OCI-LY7 (cell line): ENCODE data around the gene PRLR.

Source experiments
- EZH2phosphoT487 ChIP-seq: fragments of 200-600 bp; sonication (generic); IDR thresholded peaks from 2 replicates; pipeline ENCODE4 v1.6.1; 2018; ENCODE audit warnings: low read depth, borderline replicate concordance, mild to moderate bottlenecking, mixed run types, antibody characterized with exemption, low read length, moderate library complexity, mixed read lengths
- TF ChIP-seq, protein P1 (sequence below): fragments of 200-600 bp; sonication (generic); conservative IDR thresholded peaks from 2 replicates; pipeline ENCODE4 v1.5.1; 2014; ENCODE audit warnings: mild to moderate bottlenecking, antibody characterized with exemption, low read length, moderate library complexity, mixed read lengths

- TF ChIP-seq, protein P1, sequence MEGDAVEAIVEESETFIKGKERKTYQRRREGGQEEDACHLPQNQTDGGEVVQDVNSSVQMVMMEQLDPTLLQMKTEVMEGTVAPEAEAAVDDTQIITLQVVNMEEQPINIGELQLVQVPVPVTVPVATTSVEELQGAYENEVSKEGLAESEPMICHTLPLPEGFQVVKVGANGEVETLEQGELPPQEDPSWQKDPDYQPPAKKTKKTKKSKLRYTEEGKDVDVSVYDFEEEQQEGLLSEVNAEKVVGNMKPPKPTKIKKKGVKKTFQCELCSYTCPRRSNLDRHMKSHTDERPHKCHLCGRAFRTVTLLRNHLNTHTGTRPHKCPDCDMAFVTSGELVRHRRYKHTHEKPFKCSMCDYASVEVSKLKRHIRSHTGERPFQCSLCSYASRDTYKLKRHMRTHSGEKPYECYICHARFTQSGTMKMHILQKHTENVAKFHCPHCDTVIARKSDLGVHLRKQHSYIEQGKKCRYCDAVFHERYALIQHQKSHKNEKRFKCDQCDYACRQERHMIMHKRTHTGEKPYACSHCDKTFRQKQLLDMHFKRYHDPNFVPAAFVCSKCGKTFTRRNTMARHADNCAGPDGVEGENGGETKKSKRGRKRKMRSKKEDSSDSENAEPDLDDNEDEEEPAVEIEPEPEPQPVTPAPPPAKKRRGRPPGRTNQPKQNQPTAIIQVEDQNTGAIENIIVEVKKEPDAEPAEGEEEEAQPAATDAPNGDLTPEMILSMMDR, result peak; percentile 56
- TF ChIP-seq EZH2phosphoT487, result no peak
Observed at GRCh38 chr5:35166043-35166442, 64.2 kb downstream of the PRLR start.
